ENCODE measurements around the gene FAM241A. TPM values are rescaled to one million over a fixed set of nuclear protein-coding genes. Genes with fewer than 3 reads are reported as not detected.

FAM241A gene
- total and polyA plus RNA-seq, 9 of the 15 experiments (the other 6 are each of a cell fraction or from before 2014, with no cell fraction given): 2.3 to 8.5 (median 5.3) TPM

DNA sequence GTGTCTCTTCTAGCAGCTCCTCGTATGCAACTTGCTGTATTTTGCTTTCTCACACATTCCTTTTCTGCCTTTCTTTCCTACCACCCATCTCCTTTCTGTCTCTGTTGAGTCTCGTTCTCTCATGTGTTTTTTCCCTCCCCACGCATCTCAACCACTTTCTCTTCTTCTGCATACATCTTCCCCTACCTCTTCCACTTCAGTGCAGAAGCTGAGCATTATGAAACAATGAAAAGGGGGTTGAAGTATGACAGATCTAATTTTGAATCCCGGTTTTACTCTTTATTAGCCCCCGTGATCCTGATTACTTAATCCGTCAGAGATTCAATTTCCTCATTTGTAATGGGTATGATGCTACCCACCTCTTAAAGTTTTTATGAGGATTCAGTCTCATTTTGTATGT is 7.3 kb downstream of the FAM241A start:
- Histone ChIP-seq H4K20me1 (replicated peaks; ENCODE audit: control insufficient read depth, insufficient read depth, low read length) (no peaks in the 10 kb centered on the region), H2AFZ (ENCODE audit: low read depth, low read length) (no peak overlapping the region), H3K4me1 (replicated peaks in 1 of 2; ENCODE audit: control insufficient read depth in 2 of 2, insufficient read depth in 2 of 2, low read length in 2 of 2) (peaks cover 8 to 32% of the 10 kb centered on the region in 2 experiments), H3K36me3 (ENCODE audit: control insufficient read depth, insufficient read depth, low read length) (peaks cover 9% of the 10 kb centered on the region; the same call in 1 of the 3 replicates), H3K79me2 (ENCODE audit: control insufficient read depth, insufficient read depth, low read length) (peaks cover 92% of the 10 kb centered on the region), H3K9me3 (replicated peaks; ENCODE audit: control insufficient read depth, insufficient read depth, low read depth, low read length) (no peaks in the 10 kb centered on the region), H3K27ac (ENCODE audit: extremely low read depth, low read depth, low read length) (peak overlapping the region; percentile 63; the same call in 1 of the 3 replicates), H3K9me1 (ENCODE audit: control insufficient read depth, insufficient read depth, low read length) (no peaks in the 10 kb centered on the region), H3K4me3 (no peak overlapping the region), H3K4me2 (ENCODE audit: insufficient read depth, low read length) (no peak overlapping the region), H3K9ac (ENCODE audit: insufficient read depth in 1 of 2, low read depth in 2 of 2, low read length in 2 of 2) (no peak overlapping the region), H3K27me3 (ENCODE audit: control insufficient read depth in 2 of 2, insufficient read depth in 2 of 2, low read length in 2 of 2) (no peaks in the 10 kb centered on the region)
- DNase-seq (ENCODE audit: extremely low read depth in 1 of 4, low spot score in 3 of 4) (no peak), ATAC-seq (peak; percentile 11; the same call in 2 of the 3 replicates), FAIRE-seq (no peak)
- TF ChIP-seq L3MBTL2 (IDR thresholded peaks at IDR 0.05): peak; percentile 6; the same call in 1 of the 2 replicates
- TF ChIP-seq, protein P1, sequence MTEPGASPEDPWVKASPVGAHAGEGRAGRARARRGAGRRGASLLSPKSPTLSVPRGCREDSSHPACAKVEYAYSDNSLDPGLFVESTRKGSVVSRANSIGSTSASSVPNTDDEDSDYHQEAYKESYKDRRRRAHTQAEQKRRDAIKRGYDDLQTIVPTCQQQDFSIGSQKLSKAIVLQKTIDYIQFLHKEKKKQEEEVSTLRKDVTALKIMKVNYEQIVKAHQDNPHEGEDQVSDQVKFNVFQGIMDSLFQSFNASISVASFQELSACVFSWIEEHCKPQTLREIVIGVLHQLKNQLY (CRISPR knock-in tag; conservative IDR thresholded peaks at IDR 0.05): no peak
- intact Hi-C loops (cut with micrococcal nuclease): no loop called here
- no TSS peak for BruUV-seq (replicated peaks)
- POLR2A ChIA-PET: no interaction called here
- in situ Hi-C loops (cut with MboI): no loop called here
- CTCF ChIA-PET (ENCODE audit: low intra/inter-chr PET ratio): no interaction called here
- 56% methylated on average over 6 of the region's 6 CpGs for WGBS (ENCODE audit: insufficient coverage, low coverage, missing lambda C conversion rate)

- intact Hi-C loops (cut with micrococcal nuclease): no loop called here
- ChIA-PET CTCF (ENCODE audit: low intra/inter-chr PET ratio) (no interaction called here), POLR2A (interaction anchor here (1.0 kb wide), 1 partner anchor 10 kb away, joined by 4 read pairs; no protein-coding TSS in a partner anchor)
- H3K27me3 ChIP-seq (ENCODE audit: control insufficient read depth in 2 of 2, insufficient read depth in 2 of 2, low read length in 2 of 2): no peaks in the 10 kb centered on the region
- ATAC-seq (peak; percentile 59), FAIRE-seq (peak; percentile 76), DNase-seq (ENCODE audit: extremely low read depth in 1 of 4, low spot score in 3 of 4) (peak; percentile 19 to 65 (median 34))
- no TSS peak for BruUV-seq (replicated peaks)
- peaks cover 92% of the 10 kb centered on the region for H3K79me2 ChIP-seq (ENCODE audit: control insufficient read depth, insufficient read depth, low read length)
- H3K4me2 ChIP-seq (ENCODE audit: insufficient read depth, low read length): peak overlapping the region; percentile 69
- WGBS (ENCODE audit: insufficient coverage, low coverage, missing lambda C conversion rate): 4% methylated on average over 4 of the region's 4 CpGs
- peak overlapping the region; percentile 24 for H3K4me3 ChIP-seq
- peak overlapping the region; percentile 24; the same call in 1 of the 2 replicates for H2AFZ ChIP-seq (ENCODE audit: low read depth, low read length)
- H3K9me3 ChIP-seq (replicated peaks; ENCODE audit: control insufficient read depth, insufficient read depth, low read depth, low read length): no peaks in the 10 kb centered on the region
- peaks cover 11% of the 10 kb centered on the region; the same call in 1 of the 3 replicates for H3K36me3 ChIP-seq (ENCODE audit: control insufficient read depth, insufficient read depth, low read length)
- H3K4me1 ChIP-seq (replicated peaks in 1 of 2; ENCODE audit: control insufficient read depth in 2 of 2, insufficient read depth in 2 of 2, low read length in 2 of 2): peaks cover 8 to 31% of the 10 kb centered on the region in 2 experiments
- H3K27ac ChIP-seq (ENCODE audit: extremely low read depth, low read depth, low read length): peak overlapping the region; percentile 63
- H3K9ac ChIP-seq (ENCODE audit: insufficient read depth in 1 of 2, low read depth in 2 of 2, low read length in 2 of 2): peak overlapping the region in 1 of 2 experiments; percentile 43; a peak in 2 of 4 replicates
- H3K9me1 ChIP-seq (ENCODE audit: control insufficient read depth, insufficient read depth, low read length): no peaks in the 10 kb centered on the region
- in situ Hi-C loops (cut with MboI): no loop called here
- no peaks in the 10 kb centered on the region for H4K20me1 ChIP-seq (replicated peaks; ENCODE audit: control insufficient read depth, insufficient read depth, low read length)
- TF ChIP-seq, protein P2, sequence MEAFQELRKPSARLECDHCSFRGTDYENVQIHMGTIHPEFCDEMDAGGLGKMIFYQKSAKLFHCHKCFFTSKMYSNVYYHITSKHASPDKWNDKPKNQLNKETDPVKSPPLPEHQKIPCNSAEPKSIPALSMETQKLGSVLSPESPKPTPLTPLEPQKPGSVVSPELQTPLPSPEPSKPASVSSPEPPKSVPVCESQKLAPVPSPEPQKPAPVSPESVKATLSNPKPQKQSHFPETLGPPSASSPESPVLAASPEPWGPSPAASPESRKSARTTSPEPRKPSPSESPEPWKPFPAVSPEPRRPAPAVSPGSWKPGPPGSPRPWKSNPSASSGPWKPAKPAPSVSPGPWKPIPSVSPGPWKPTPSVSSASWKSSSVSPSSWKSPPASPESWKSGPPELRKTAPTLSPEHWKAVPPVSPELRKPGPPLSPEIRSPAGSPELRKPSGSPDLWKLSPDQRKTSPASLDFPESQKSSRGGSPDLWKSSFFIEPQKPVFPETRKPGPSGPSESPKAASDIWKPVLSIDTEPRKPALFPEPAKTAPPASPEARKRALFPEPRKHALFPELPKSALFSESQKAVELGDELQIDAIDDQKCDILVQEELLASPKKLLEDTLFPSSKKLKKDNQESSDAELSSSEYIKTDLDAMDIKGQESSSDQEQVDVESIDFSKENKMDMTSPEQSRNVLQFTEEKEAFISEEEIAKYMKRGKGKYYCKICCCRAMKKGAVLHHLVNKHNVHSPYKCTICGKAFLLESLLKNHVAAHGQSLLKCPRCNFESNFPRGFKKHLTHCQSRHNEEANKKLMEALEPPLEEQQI (IDR thresholded peaks at IDR 0.05): peak; percentile 48; the same call in 1 of the 2 replicates
- no peak for TF ChIP-seq KDM5B (IDR thresholded peaks at IDR 0.05; ENCODE audit: insufficient replicate concordance, low read depth, low read length)
- TF ChIP-seq ZC3H8 (IDR thresholded peaks at IDR 0.05): no peak
- TF ChIP-seq, protein P3, sequence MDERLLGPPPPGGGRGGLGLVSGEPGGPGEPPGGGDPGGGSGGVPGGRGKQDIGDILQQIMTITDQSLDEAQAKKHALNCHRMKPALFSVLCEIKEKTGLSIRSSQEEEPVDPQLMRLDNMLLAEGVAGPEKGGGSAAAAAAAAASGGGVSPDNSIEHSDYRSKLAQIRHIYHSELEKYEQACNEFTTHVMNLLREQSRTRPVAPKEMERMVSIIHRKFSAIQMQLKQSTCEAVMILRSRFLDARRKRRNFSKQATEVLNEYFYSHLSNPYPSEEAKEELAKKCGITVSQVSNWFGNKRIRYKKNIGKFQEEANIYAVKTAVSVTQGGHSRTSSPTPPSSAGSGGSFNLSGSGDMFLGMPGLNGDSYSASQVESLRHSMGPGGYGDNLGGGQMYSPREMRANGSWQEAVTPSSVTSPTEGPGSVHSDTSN (CRISPR knock-in tag; IDR thresholded peaks at IDR 0.05; ENCODE audit: low read depth): no peak
- TF ChIP-seq, protein P3 (tag; conservative IDR thresholded peaks at IDR 0.05; ENCODE audit: low read depth): peak; percentile 66; the same call in 1 of the 2 replicates
- TF ChIP-seq L3MBTL2 (IDR thresholded peaks at IDR 0.05): 0 out of 2 replicates have a peak, but pooled peaks have one; percentile 18
- TF ChIP-seq SMARCE1 (IDR thresholded peaks at IDR 0.05): peak; percentile 88
These were observed 8.0 kb downstream of the FAM241A start for GRCh38 chr4:112153211-112153791.

All from K562 (cell line).